Embryonic facial prominence (tissue), 1 donor: ENCODE results near the gene MYMK.

Experiments
- DNase-seq: peaks from one replicate; pipeline ENCODE4 v3.0.0-alpha.2; 2016; ENCODE audit errors: extremely low spot score

Gene MYMK

DNA sequence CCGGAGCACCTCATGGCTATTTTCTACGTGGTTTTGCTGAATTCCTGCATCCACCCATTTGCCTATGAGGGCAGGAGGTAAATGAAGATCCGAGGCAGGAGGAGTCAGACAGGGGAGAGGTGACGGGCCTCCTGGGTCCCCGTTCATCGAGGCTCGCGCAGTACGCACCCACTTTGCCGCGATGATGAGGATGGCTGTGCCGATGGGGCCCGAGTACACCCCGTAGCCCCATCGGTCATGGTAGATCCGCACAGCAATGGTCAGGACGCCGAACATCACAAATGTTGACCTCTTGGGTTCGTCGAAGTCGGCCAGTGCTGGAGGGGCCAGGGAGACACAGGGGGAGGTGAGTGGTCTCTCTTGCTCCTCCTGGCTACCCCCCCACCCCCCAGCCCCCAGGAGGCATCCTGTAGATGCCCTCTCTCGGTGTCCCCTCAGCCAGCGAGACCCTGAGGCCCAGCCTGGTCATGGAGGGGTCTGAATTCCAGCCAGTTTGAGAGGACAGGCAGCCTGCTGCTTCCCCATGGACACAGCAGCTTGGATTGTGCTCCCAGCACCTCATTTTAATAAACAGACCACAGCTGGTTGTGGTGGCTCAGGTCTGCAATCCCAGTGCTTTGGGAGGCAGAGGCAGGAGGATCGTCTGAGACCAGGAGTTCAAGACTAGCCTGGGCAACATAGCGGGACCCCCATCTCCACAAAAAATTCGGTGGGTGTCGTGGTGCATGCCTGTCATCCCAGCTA, 5.9 kb downstream of the MYMK start:
- no peak for DNase-seq

DNA sequence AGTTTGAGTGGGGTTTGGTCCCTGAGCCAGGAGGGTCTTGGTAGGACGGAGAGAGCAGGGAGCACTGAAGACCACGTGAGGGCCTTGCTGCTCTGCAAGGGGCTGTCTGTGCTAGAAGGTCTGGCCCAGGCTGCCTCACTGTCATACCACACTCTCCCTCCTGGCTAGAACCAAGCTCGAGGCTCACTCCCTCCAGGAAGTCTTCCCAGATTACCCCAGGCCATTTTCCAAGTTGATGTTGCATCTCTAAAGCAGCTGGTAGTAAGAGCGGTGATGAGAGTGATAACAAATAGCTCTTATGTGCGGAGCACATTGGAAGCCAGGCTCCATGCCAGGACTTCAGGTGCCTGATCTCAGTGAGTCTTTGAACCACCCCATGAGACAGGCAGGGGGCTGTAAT, 6.6 kb downstream of the MYMK start:
- no peak for DNase-seq

DNA sequence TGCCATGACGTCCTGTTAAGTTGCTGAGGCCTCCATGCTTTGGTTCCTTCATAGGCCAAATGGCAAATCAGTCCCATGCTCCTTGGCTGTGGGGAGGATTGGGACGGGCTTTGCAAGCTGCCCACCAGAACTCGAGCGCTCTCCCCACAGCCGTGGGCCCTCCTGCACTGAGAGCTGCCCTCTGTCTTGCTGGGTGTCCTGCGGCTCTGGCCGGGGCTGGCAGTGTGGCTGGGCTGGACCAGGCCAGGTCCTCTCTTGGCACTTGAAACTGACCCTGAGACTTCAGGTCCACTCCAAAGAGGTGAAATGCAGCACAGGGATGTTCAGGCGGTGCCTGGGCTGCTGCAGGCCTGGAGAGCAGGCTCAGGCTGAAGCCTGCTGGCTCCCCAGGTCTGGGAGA, 7.0 kb downstream of the MYMK start:
- no peak for DNase-seq

DNA sequence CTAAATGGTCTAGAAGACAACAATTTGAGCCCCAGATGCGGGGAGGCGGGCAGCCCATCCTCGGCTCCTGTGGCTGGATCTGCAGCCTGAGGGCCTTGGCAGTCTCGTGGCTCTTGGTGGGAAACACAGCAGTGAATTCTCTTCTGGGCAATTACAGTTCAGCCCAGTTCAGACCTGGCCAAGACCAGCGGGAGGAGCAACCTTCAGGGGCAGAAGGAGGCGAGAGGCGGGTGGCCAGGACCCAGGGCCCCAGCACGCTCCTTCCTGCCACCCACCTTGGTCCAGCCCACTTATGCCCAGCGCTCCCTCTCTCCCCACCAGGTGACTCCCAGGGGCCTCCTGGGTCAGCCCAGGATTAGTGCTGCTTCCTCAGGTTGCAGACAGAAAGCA, 7.8 kb downstream of the MYMK start:
- no peak for DNase-seq

DNA sequence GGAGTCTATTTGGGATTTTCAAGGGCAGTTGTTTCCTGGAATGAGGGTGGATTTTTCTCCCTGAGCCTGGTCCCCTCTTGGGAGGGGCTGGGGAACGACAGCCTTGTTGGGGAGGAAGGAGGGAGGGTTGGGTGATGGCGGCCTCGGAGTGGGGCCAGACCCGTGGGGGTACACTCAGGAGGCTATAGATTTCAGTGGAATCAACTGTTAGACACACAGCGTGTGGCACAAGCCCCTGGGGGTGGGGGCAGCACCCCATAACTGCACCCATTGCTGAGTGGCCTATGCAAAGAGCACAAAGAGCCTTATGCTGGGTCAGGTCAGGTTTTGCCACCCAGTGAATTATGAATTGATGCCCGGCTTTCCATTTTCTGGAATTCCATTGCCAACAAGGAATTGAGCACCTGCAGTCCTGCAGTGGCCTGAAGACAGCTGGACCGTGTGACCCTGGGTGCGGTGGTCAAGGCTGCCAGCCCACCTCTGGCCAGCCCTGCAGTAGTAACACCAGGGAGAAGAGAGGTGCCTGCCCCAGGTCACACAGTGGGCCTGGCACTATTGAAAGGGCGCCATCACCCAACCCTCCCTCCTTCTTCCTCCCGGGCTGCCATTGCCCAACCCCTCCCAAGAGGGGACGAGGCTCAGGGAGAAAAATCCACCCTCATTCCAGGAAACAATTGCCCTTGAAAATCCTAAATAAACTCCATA, 8.4 kb downstream of the MYMK start:
- DNase-seq, result no peak

DNA sequence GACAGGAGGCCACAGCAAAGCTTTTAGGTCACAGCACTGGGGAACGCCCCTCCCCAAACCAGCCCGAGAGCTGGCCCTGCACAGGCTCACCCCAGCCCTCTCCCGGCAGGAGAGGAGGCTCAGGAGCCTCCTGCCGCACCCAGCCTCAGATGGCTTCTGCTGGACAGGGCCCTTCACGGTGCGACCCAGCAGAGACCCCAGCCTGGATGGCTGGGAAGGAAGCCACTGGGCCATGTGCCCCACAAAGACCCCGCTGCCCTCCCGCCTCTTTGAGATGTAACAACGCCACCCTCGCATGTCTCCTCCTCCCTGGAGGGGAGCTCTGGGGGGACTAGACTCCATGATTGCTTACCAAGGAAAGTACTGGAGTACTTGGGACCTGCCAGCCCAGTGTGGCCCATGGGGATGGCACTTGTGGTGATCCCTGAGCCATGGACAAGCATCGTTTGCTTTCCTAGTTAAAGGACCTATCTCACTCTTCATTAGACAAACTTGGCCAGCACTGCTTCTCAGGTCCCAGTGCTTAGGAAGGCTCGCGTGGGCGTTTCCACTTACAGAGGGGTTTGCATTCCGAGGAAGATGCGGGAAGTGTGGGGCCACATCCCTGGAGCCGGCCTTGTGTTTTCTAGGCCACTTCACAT, 9.0 kb downstream of the MYMK start:
- no peak for DNase-seq

DNA sequence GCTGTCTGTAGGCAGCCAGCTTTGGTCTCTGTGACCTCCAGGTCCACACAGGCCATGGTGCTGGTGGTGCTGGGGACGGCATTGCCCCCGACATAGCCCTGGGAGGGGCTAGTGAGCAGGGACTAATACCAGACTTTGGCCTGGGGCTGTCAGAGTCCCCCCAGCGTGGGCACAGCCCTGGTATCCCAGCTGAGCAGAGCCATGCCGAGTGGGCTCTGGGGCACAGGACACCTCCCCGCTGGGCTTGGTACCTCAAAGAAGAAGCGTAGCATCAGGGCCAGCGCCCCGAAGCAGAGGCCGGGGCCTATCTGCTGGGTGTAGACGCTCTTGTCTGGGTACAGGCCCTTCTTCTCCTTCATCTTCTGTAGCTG, 9.5 kb downstream of the MYMK start:
- DNase-seq, result no peak

DNA sequence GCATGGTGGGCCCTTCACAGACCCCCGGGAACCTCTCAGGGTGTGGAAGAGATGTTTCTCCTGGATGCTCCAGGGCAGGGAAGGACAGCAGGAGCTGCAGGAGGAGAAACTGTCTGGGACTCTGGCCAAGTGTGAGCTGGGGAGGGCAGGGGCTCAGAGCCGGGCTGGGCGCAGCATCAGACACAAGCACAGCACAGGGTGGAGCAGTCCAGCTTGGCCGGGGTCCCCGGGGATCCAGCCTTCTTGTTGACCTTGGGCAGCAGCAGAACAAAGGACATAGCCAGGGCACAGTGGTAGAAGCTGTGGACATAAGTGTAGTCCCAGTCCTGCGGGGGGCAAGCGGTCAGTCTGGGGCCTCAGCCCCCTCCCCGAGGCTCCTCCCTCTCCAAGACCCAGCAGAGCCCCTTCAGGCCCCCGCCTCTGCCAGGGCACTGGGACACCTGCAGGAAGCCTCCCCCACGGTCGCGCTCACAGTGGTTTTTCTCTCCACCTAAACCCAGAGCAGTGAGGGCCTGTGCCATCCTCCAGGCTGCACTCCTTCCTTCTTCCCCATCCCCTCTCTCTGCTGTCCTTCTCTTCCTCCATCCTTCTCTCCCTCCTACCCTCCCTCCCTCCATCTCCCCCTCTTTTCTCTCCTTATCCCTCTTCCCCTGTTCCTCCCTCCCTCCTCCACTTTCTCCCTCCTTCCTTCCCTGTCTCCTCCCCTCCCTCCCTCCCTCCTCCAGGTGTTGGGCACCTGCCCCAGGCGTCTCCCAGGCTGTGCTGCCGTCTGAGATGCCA, 10.1 kb downstream of the MYMK start:
- no peak for DNase-seq

DNA sequence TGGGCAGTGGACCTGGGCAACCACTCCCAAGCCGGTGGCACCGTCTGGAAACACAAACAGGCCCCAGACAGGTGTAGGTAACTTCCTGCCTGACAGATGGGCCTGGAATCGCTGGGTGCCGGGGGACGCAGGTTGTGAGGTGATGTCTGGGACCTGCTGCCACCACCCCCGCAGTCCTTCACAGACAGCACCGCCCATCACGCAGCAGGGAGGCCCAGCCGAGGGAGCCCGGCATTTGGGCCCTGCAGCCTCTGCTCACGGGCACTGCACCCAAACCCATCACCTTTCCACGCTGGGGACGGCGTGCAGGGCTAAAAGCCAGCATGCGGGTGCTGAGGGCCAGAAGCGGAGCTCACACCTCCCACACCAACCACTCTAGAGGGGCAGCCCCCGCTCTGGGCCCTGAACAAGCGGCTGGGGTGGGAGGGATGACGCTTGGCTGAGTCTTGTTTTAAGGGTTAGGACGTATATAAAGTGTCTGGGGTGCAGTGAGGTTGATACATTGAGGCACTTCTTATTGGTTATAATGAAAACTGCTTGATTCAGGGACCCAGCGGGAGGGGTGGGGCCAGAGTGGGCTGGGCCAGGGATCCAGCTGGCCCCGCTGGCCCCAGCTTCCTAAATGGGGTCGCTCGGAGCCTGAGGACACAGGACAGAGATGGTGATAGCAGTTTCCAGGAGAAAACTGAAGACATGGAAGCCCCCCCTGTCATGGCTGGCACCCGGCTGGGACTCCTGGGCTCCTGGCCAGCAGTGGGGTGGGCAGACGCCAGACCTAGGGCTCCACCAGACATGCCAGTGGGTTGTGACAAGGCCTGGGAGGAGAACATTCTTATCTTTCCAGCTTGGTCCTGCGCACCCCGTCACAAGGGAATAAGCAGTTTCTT, 11.3 kb downstream of the MYMK start:
- no peak for DNase-seq

DNA sequence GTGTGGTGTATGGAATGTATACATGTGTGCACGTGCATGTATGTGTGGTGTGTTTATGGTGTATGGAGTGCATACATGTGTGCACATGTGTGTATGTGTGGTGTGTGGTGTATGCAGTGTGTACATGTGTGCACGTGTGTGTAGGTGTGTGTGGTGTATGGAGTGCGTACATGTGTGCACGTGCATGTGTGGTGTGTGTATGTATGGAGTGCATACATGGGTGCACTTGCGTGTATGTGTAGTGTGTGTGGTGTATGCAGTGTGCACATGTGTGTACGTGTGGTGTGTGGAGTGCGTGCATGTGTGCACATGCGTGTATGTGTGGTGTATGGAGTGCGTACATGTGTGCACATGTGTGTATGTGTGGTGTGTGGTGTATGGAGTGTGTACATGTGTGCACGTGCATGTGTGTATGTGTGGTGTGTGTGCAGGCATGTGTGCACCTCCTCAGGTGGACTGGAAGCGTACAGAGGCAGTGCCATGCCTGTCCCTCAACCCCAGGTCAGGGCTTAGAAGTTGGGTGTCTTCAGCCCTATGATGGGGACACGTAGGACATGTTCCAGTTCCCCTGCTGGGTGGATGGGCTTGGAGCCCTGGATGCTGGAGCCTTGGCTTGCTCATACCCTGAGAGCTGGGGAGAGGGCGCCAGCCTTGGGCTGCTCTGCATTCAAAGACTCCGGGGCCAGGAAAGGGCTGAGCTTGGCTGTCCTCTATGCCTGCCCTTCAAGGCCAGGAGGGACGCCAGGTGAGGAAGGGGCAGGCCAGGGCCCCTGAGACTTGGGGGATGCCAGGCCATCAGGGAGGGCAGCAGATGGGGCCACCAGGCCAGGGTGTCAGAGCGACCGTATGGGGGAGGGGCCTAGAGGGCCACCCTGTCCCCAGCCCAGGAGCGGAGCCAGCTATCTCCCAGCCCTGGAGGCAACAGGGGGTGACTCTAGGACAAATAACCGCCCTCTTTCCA, 12.2 kb downstream of the MYMK start:
- DNase-seq, result no peak

DNA sequence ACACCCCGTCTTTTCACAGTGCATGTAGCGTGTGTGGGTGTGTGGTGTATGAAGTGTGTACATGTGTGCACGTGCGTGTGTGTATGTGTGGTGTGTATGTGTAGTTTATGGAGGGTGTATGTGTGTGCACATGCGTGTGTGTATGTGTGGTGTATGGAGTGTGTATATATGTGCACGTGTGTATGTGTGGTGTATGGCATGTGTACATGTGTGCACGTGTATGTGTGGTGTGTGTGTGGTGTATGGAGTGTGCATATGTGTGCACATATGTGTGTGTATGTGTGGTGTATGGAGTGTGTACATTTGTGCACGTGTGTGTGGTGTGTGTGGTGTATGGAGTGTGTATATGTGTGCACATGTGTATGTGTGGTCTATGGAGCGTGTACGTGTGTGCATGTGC, 13.2 kb downstream of the MYMK start:
- no peak for DNase-seq

DNA sequence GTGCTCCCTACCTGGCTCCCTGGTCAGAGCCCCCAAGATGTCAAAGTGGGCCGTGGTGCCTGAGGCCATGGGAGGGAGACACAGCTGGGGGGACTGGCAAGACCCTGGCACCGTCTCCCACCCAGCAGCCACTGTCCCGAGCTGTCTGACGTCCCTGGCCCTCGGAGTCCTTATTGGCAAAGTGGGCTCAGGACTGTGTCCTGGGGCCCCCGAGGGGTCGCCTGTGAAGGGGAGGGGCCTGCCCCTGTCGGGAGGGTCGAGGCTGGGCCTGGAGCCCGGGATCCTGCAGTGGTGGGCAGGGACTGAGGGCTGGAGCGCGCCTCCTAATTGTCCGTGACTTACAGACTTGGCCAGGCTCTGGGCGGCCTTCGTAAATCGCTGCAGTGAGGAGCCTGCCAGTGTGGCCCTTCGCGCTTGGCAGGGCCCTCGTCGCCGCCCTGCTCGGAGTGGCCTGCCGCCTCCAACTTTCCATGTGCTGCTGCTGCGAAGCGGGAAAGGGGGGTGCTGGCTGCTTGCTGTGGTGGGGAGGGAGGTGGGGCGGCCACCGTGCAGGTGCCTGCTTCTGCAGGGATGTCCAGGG, 13.7 kb downstream of the MYMK start:
- DNase-seq, result no peak

DNA sequence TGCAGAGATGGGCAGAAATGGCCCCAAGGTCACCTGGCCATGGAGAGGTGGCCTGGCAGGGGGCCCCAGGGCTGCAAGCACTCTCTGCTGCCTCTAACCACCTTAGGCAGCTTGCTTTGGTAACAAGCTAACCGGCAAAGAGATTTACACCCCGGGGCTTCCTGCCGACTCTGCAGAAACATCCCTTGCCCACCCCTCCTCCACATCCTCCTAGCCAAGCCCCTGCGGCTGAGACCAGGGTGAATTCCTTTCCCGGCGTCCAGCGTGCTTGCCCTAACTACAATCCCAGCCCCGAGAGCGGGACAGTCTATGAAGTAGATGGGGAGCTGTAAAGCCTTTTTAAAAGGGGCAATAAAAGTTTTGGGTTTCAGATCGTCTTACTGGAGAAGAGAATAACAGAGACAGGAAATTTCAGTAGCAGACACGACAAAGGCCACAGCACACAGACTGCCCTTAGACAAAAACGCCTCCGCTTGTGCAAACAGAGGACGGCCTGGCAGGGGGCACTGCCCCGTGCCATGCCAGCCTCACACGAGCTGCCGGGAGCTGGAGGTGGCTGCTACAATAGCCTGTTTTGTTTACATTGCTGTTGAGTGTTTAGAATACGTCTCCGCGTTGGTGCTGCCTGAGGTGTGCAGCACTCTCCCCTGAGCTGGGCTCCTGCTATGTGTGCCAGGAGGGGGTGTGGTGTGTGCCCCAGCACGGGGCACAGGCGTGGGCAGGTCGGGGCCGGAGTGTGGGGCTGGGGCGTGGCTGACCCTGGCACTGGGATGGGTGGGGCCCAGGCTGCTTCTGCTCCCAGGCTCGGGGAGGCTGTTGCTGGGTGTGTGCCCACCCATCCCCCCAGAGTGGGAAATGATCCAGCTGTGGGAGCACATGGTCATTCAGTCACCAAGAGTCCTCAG, 15.3 kb downstream of the MYMK start:
- DNase-seq, result no peak

DNA sequence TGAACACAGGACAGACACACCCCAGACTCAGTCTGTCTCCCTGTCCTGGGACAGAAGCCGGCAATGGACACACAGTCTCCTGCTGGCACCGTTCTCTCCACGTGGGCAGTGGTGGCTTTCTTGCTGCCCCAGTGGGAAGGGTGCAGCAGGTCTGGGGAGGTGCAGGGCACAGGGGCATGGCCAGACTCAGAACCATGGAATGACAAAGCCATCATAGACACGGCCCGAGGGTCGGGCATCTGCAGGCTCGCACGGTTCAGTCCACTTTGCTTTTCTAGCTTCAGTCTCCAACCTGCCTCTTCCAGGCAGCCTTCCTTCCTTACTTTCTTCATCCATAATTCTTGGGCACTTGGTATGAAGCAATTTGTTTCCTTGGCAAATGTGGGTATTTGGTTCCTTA, 16.7 kb downstream of the MYMK start:
- DNase-seq, result no peak

DNA sequence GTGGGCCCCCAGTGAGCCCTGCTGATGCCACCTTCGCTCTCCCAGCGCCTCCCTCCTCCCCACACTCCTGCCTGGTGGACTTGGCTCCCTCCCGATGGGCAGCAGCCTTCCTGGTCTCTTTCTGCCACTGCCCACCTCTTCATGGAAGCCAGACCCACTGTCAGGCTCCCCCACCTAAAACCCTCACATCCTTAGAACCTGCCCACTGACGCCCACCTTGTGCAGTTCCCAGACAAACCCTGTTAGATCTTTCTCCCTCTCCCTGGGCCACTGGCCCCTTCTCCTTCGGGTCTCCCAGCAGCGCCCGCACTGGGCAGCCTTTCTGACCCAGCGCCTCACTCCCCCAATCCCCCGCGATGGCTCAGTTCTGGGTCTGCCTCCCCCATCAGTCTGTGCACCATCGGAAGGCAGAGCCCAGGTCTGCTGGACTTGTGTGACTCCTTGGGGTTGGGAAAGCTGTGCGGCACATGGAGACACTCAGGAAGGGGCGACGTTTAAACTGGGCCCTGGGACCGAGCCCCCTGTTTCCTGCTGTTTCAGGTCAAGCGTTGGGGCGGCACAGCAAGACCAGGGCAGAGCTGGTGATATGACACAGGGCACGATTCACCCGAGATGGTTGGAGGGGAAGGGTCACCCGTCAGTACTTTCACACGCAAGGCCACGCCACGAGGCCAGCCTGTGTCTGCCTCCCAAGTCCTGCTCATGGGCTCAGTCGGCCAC, 17.4 kb downstream of the MYMK start:
- no peak for DNase-seq

DNA sequence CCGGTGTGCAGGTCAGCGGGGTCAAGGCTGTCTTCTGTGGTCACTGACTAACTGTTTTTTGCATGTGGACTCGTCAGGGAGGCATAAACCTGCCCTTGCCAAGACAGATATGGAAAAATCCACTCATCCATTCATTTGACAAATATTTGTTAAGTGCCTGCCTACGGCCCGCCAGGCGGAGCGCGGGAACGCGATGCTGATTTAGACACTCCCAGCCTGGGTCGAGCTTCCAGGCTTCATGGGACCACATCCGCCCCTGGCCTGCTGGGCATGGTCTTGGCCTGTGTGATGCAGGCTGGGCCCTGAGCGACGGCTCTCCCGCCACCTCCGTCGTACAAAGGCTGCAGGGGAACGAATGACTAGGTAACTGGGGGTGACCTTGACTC, 18.1 kb downstream of the MYMK start:
- no peak for DNase-seq

DNA sequence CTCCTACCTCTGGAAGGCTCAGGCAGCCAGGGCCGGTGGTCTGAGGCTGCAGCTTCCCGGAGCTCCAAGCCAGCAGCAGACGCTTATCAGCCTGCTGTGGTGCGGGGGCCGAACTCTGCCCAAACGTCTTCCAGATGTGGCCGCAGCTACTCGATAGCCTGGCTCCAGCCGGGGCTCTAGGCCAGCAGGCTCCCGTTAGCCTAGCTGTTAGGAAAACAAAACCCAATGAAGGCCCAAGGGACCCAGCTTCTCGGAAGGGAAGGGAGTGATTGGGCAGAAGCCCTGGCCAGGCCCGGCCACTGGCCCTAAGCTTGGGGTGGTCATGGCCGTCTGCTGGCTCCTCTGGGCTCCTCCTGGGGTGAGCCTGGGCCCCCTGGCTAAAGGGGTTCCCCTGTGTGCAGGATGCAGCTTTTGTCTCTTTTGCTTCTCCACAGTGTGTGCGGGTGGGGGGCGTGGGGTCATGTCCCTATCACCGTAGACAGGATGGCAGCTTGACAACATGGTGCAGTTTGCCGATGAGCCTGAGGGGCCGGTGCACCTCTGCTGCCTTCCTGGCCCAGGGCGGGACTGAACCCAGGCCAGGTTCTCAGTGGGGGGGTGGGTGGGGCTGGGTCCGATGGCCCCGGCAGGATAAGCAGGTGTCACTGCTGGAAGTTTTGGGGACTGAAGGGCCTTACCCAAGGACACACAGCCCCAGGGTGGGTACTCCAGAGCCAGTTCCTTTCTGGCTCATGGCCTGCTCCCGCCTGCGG, 18.7 kb downstream of the MYMK start:
- DNase-seq, result no peak
